ENCODE measurements around the gene TFAM.

TFAM gene

DNA sequence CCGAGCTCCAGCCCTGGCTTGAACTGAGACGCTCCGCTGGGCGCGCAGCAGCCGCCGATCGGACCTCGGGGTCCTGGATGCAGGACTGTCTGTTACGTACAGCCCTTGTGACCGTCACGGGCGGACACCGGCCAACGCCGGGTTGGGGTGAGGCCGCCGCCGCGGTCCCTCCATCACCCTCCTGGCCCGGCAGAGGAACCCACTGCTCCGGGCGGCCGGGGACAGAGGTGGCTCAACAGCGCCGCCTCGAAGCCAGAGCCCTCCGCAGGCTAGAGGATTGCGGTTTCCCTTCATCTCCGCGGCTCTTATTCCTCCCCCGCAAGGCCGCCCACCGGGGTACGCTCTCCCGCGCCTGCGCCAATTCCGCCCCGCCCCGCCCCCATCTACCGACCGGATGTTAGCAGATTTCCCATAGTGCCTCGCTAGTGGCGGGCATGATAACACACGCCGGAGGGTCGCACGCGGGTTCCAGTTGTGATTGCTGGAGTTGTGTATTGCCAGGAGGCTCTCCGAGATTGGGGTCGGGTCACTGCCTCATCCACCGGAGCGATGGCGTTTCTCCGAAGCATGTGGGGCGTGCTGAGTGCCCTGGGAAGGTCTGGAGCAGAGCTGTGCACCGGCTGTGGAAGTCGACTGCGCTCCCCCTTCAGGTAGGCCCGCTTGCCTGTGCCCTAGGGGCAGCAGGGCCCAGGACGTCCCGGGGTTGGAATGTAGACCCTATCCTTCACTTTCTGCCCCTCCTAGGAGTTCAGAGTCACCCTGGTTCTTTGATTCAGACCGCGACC, at the start of gene TFAM:
TSS of gene TFAM (plus strand) at position 412 of the 785 bp plus-strand sequence. CDS start at position 550, 138 bp downstream.
- TF ChIP-seq, protein P1, sequence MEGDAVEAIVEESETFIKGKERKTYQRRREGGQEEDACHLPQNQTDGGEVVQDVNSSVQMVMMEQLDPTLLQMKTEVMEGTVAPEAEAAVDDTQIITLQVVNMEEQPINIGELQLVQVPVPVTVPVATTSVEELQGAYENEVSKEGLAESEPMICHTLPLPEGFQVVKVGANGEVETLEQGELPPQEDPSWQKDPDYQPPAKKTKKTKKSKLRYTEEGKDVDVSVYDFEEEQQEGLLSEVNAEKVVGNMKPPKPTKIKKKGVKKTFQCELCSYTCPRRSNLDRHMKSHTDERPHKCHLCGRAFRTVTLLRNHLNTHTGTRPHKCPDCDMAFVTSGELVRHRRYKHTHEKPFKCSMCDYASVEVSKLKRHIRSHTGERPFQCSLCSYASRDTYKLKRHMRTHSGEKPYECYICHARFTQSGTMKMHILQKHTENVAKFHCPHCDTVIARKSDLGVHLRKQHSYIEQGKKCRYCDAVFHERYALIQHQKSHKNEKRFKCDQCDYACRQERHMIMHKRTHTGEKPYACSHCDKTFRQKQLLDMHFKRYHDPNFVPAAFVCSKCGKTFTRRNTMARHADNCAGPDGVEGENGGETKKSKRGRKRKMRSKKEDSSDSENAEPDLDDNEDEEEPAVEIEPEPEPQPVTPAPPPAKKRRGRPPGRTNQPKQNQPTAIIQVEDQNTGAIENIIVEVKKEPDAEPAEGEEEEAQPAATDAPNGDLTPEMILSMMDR (IDR thresholded peaks at IDR 0.05; ENCODE audit: poor library complexity, severe bottlenecking): peak; percentile 84
- Histone ChIP-seq H3K4me1 (ENCODE audit: insufficient read depth, poor library complexity, severe bottlenecking) (peaks cover 7% of the 10 kb centered on the region), H3K36me3 (ENCODE audit: low read depth) (peaks cover 40% of the 10 kb centered on the region), H3K27ac (ENCODE audit: poor library complexity, severe bottlenecking) (peak within 1 kb of the TSS; percentile 57), H3K27me3 (ENCODE audit: insufficient read depth, poor library complexity, severe bottlenecking) (no peaks in the 10 kb centered on the region), H3K4me3 (ENCODE audit: severe bottlenecking) (peak within 1 kb of the TSS; percentile 73), H3K9me3 (ENCODE audit: severe bottlenecking) (no peaks in the 10 kb centered on the region)
- peak; percentile 89 for DNase-seq (ENCODE audit: low spot score)
- peak; percentile 88 for ATAC-seq (ENCODE audit: low read depth)

DNA sequence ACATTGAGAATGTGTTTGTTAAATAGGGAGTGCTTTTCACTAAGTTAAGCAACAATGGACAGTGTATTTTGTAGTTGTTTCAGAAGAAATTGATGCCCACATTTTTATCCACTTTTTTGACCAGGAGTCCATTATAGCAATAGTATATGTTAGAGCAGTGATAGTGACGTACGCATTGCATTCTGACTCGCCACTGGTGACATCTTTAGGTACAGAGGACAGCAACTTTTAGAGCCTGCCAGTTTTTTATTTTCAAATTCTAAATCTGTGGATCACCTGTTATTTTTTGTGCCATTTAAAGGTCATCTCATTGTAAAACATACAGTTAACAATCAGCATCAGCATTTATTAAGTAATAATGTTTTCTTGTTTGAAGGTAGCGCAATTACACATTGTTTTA, 49.0 kb upstream of the TFAM start:
- Histone ChIP-seq H3K4me1 (ENCODE audit: insufficient read depth, poor library complexity, severe bottlenecking) (peaks cover 10% of the 10 kb centered on the region), H3K27ac (ENCODE audit: poor library complexity, severe bottlenecking) (no peak overlapping the region), H3K27me3 (ENCODE audit: insufficient read depth, poor library complexity, severe bottlenecking) (no peaks in the 10 kb centered on the region), H3K4me3 (ENCODE audit: severe bottlenecking) (peak overlapping the region; percentile 83), H3K36me3 (ENCODE audit: low read depth) (peaks cover 6% of the 10 kb centered on the region; the same call in 1 of the 2 replicates), H3K9me3 (ENCODE audit: severe bottlenecking) (no peaks in the 10 kb centered on the region)
- DNase-seq (ENCODE audit: low spot score): no peak
- TF ChIP-seq, protein P1 (IDR thresholded peaks at IDR 0.05; ENCODE audit: poor library complexity, severe bottlenecking): no peak
- ATAC-seq (ENCODE audit: low read depth): no peak

DNA sequence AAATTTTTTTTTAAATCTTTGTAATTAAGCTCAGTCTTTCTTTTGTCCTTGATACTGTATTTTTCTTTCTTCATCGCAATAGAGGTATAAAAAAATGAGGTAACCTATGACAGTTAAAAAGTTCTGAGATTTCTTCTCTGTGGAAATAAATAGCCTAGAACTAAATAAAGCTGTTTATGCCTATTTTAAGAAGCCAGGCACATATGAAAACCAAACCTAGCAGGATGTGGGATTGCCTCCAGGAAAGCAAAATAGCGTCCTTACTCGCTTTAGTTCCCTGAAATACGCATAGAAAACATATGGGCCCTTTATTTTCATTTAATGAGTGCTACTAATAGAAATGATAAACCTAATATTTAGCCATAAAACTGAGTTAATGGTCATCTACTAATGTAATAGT, 43.8 kb upstream of the TFAM start:
- Histone ChIP-seq H3K36me3 (ENCODE audit: low read depth) (peaks cover 6% of the 10 kb centered on the region; the same call in 1 of the 2 replicates), H3K4me3 (ENCODE audit: severe bottlenecking) (no peak overlapping the region), H3K27me3 (ENCODE audit: insufficient read depth, poor library complexity, severe bottlenecking) (no peaks in the 10 kb centered on the region), H3K4me1 (ENCODE audit: insufficient read depth, poor library complexity, severe bottlenecking) (peaks cover 4% of the 10 kb centered on the region), H3K9me3 (ENCODE audit: severe bottlenecking) (no peaks in the 10 kb centered on the region), H3K27ac (ENCODE audit: poor library complexity, severe bottlenecking) (no peak overlapping the region)
- no peak for ATAC-seq (ENCODE audit: low read depth)
- no peak for DNase-seq (ENCODE audit: low spot score)
- TF ChIP-seq, protein P1 (IDR thresholded peaks at IDR 0.05; ENCODE audit: poor library complexity, severe bottlenecking): no peak

DNA sequence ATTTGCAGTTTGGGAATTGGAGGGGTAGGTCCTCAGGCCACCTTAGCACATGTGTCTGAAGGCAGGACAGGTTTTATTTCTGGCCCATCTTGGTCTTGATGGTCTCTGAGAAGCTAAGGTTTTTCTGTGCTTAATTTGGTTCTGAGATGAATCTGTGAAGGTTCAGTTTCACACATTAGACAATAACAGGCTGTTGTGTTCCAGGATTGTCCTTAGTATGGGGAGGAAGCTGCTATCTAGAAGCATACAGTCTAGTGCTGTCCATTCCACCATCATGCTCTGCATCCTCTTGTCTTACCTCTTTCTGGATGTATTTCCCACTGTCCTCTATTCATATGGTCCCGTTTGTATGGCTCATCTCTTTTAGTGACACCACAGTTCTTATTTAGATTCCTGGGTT, 43.3 kb upstream of the TFAM start:
- Histone ChIP-seq H3K27me3 (ENCODE audit: insufficient read depth, poor library complexity, severe bottlenecking) (no peaks in the 10 kb centered on the region), H3K4me1 (ENCODE audit: insufficient read depth, poor library complexity, severe bottlenecking) (no peaks in the 10 kb centered on the region), H3K27ac (ENCODE audit: poor library complexity, severe bottlenecking) (no peak overlapping the region), H3K9me3 (ENCODE audit: severe bottlenecking) (no peaks in the 10 kb centered on the region), H3K36me3 (ENCODE audit: low read depth) (peaks cover 2% of the 10 kb centered on the region; the same call in 1 of the 2 replicates), H3K4me3 (ENCODE audit: severe bottlenecking) (no peak overlapping the region)
- ATAC-seq (ENCODE audit: low read depth) (no peak), DNase-seq (ENCODE audit: low spot score) (no peak)
- TF ChIP-seq, protein P1 (IDR thresholded peaks at IDR 0.05; ENCODE audit: poor library complexity, severe bottlenecking): no peak

DNA sequence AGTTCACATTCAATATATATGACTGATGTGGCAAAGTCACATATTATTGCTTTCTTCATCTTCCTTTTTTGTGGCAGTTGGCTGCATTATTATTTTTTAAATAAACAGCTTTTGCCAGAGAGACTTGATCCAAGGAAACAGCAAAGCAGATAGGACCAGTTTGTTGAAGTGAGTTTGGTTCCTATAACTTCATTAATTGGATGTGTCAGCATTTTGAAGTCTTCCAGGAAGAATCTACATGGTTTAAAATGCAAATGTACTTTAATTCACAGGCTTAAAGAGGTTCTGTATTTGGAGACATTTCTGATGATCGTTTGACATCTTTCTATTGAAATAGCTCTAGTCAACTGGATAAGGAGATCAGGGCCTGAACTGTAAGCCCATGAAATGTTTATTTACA, 37.2 kb upstream of the TFAM start:
- H3K4me1 ChIP-seq (ENCODE audit: insufficient read depth, poor library complexity, severe bottlenecking): peaks cover 4% of the 10 kb centered on the region
- H3K9me3 ChIP-seq (ENCODE audit: severe bottlenecking): no peaks in the 10 kb centered on the region
- no peak for ATAC-seq (ENCODE audit: low read depth)
- no peak overlapping the region for H3K27ac ChIP-seq (ENCODE audit: poor library complexity, severe bottlenecking)
- no peak overlapping the region for H3K4me3 ChIP-seq (ENCODE audit: severe bottlenecking)
- no peak for DNase-seq (ENCODE audit: low spot score)
- H3K27me3 ChIP-seq (ENCODE audit: insufficient read depth, poor library complexity, severe bottlenecking): no peaks in the 10 kb centered on the region
- TF ChIP-seq, protein P1 (IDR thresholded peaks at IDR 0.05; ENCODE audit: poor library complexity, severe bottlenecking): no peak
- no peaks in the 10 kb centered on the region for H3K36me3 ChIP-seq (ENCODE audit: low read depth)
